NB4 (cell line): Measurements from ENCODE around the gene C1orf210.

Experiments used
- DNase-seq: peaks from one replicate; pipeline ENCODE4 v3.0.0; 2010; ENCODE audit warnings: low read depth
- H3K4me3 ChIP-seq: one replicate; pipeline ENCODE4 v1.5.1; 2011; ENCODE audit warnings: mild to moderate bottlenecking, low read depth, low read length, moderate library complexity
- CTCF ChIP-seq: IDR thresholded peaks from one replicate; pipeline ENCODE4 v1.5.1; 2012; ENCODE audit warnings: low read depth, low read length
- MAX ChIP-seq: IDR thresholded peaks from 2 replicates; pipeline ENCODE4 v1.6.1; 2011; ENCODE audit warnings: low read depth, low read length
- MYC ChIP-seq: IDR thresholded peaks from 2 replicates; pipeline ENCODE4 v1.6.1; 2011; ENCODE audit warnings: low read depth, low read length
- POLR2A ChIP-seq: IDR thresholded peaks from 2 replicates; pipeline ENCODE4 v1.6.1; 2011; ENCODE audit warnings: mild to moderate bottlenecking; ENCODE audit not compliant: insufficient read length; ENCODE audit errors: extremely low read depth

C1orf210 gene

GRCh38 chr1:43253173-43253572 lies 32.2 kb downstream of the C1orf210 start:
- H3K4me3 ChIP-seq, result no peak overlapping the region

GRCh38 chr1:43252225-43252624 lies 33.2 kb downstream of the C1orf210 start:
- no peak for DNase-seq
- no peak overlapping the region for H3K4me3 ChIP-seq
- no peak for TF ChIP-seq MYC
- TF ChIP-seq POLR2A, result no peak
- no peak for TF ChIP-seq MAX
- no peak for TF ChIP-seq CTCF

More at GRCh38 chr1:43253173-43253572, 32.2 kb downstream of the C1orf210 start:
- DNase-seq, result no peak
- no peak for TF ChIP-seq POLR2A
- TF ChIP-seq MYC, result no peak
- TF ChIP-seq MAX, result no peak
- no peak for TF ChIP-seq CTCF

- no peak for DNase-seq
- TF ChIP-seq POLR2A (no peak), MAX (no peak), CTCF (no peak), MYC (no peak)
- H3K4me3 ChIP-seq, result no peak overlapping the region
Measured at GRCh38 chr1:43251024-43251423, 34.4 kb downstream of the C1orf210 start.

GRCh38 chr1:43250351-43250761 lies 35.0 kb downstream of the C1orf210 start:
- TF ChIP-seq POLR2A (no peak), MAX (no peak), CTCF (no peak)
- DNase-seq, result no peak
- no peak overlapping the region for H3K4me3 ChIP-seq

GRCh38 chr1:43247256-43247921 lies 38.0 kb downstream of the C1orf210 start:
- DNase-seq, result no peak
- no peak overlapping the region for H3K4me3 ChIP-seq
- TF ChIP-seq MAX (no peak), MYC (no peak), POLR2A (no peak), CTCF (no peak)
